ENCODE results near the gene ARFGAP1. TPM values are rescaled to one million over a fixed set of nuclear protein-coding genes. Genes with fewer than 3 reads are reported as not detected.

Gene ARFGAP1
- total and polyA plus RNA-seq, 10 of the 15 experiments (the other 5 are each of a cell fraction or from before 2014, with no cell fraction given), result 0.45 to 79.9 (median 30.8) TPM

- TF ChIP-seq, protein P1, sequence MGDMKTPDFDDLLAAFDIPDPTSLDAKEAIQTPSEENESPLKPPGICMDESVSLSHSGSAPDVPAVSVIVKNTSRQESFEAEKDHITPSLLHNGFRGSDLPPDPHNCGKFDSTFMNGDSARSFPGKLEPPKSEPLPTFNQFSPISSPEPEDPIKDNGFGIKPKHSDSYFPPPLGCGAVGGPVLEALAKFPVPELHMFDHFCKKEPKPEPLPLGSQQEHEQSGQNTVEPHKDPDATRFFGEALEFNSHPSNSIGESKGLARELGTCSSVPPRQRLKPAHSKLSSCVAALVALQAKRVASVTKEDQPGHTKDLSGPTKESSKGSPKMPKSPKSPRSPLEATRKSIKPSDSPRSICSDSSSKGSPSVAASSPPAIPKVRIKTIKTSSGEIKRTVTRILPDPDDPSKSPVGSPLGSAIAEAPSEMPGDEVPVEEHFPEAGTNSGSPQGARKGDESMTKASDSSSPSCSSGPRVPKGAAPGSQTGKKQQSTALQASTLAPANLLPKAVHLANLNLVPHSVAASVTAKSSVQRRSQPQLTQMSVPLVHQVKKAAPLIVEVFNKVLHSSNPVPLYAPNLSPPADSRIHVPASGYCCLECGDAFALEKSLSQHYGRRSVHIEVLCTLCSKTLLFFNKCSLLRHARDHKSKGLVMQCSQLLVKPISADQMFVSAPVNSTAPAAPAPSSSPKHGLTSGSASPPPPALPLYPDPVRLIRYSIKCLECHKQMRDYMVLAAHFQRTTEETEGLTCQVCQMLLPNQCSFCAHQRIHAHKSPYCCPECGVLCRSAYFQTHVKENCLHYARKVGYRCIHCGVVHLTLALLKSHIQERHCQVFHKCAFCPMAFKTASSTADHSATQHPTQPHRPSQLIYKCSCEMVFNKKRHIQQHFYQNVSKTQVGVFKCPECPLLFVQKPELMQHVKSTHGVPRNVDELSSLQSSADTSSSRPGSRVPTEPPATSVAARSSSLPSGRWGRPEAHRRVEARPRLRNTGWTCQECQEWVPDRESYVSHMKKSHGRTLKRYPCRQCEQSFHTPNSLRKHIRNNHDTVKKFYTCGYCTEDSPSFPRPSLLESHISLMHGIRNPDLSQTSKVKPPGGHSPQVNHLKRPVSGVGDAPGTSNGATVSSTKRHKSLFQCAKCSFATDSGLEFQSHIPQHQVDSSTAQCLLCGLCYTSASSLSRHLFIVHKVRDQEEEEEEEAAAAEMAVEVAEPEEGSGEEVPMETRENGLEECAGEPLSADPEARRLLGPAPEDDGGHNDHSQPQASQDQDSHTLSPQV (IDR thresholded peaks at IDR 0.05), result no peak
- TF ChIP-seq MYC (IDR thresholded peaks at IDR 0.05; ENCODE audit: insufficient read depth, insufficient read length, insufficient replicate concordance, low read length, severe bottlenecking), result no peak
- no peak for TF ChIP-seq FOXK2 (IDR thresholded peaks at IDR 0.05)
- no peak for TF ChIP-seq PBX3 (IDR thresholded peaks at IDR 0.05; ENCODE audit: insufficient replicate concordance, low read depth, low read length)
- no peak for TF ChIP-seq NRF1 (conservative IDR thresholded peaks at IDR 0.05; ENCODE audit: low read depth, low read length)
- no peak for TF ChIP-seq YY1 (IDR thresholded peaks at IDR 0.05; ENCODE audit: low read depth, low read length)
- TF ChIP-seq IKZF1 (conservative IDR thresholded peaks at IDR 0.05), result no peak
- no peak for TF ChIP-seq BRCA1 (IDR thresholded peaks at IDR 0.05; ENCODE audit: low read depth, low read length)
- no peak for TF ChIP-seq TCF7 (IDR thresholded peaks at IDR 0.05; ENCODE audit: borderline replicate concordance)
Observed at GRCh38 chr20:63297371-63297781, 24.8 kb downstream of the ARFGAP1 start (continued).

Data from GM12878 (cell line).